HG03558 (cell line): ENCODE data around the gene SRGAP1.
A peak's percentile ranks its signal among the peaks of the same experiment; 100 is the strongest.

Experiments used
- ATAC-seq: cut with Tn5 transposase; IDR thresholded peaks from one replicate; pipeline ENCODE4 v1.9.1; 2021; ENCODE audit warnings: moderate number of reproducible peaks; ENCODE audit not compliant: unreplicated experiment; ENCODE audit errors: extremely low read depth

Gene SRGAP1

GRCh38 chr12:63844391-63845341 lies at the start of gene SRGAP1:
Gene SRGAP1, plus strand, starts transcription at chr12:63844700. Its CDS starts 117 bp downstream, at chr12:63844817.
- ATAC-seq = no peak

- no peak for ATAC-seq
These were observed 49.3 kb upstream of the SRGAP1 start for GRCh38 chr12:63795032-63795687.

GRCh38 chr12:63795944-63796343 lies 48.6 kb upstream of the SRGAP1 start:
- no peak for ATAC-seq

DNA sequence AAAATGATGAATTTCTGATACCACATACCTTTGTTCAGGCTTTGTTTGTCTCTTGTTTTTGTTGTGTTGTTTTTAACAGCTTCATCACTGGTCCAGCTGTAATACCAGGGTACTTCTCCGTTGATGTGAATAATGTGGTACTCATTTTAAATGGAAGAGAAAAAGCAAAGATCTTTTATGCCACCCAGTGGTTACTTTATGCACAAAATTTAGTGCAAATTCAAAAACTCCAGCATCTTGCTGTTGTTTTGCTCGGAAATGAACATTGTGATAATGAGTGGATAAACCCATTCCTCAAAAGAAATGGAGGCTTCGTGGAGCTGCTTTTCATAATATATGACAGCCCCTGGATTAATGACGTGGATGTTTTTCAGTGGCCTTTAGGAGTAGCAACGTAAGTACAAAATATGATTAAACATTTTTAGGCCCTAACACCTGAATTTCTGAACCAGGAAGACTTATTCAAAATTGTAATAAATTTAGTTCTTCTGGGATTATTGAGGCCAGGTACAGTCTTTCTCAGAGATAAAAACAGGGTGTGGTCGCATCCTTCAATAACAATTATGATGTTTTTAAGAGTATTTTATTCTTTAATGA lies 42.4 kb upstream of the SRGAP1 start:
- ATAC-seq = no peak

DNA sequence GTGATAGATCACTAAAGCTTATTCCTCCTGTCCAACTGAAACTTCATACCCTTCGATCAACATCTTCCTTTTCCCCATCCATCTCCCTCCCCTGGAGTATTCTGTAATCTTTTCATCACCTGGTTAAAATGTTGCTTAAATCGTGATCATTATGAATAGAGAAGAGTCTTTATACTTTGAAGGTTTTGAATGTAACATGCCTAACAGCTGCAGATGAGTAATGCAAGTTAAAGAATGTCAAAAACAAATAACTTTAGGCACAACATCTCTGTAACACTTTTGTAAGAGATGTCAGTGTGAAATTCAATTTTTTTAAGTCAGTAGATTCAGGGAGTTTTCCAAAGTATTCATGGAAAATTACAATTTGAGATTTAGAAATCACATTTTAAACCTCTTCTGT lies 39.8 kb upstream of the SRGAP1 start:
- ATAC-seq = no peak

DNA sequence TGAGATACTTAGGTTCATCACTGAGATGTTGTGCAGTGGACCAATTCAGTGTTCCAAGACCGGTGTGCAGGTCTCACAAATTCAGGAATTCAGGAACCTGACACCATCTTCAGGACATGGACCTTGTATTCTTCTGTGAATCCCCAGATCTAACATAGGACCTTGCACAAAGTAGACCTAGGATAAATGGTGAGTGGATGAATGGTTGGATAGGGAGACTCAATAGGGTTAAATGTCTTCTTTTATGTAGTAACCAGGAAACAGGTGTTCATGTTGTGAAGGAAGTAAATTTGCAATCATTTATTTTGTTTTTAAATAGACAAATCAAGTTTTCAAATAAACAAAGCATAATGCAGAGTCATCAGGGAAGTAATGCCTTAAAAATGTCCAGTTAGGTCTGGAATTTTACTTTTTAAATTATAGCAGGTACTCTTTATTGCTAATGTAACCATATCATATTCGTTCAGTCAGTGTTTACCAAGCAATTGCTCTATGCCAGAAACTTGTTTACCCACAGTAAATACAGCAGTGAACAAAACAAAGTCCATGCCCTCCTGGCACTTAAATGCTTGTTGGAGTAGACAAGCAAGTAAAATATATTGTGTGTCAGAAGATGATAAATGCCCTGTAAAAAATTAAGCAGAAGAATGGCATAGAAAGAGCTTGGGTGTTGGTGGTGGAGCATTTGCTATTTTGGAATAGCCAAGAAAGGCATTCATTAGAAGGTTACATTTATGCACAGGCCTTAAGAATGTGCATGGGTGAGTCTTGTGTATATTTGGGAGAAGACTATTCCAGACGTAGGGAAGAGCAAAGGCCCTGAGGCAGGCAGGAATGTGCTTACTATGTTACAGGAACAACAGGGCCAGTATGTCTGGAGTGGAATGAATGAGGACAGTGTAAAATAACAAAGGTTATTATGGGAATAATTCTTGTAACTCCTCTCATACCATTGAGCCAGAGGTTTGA lies 38.5 kb upstream of the SRGAP1 start:
- ATAC-seq = no peak

- no peak for ATAC-seq
These were observed 35.9 kb upstream of the SRGAP1 start for GRCh38 chr12:63808631-63809030.

GRCh38 chr12:63809566-63809965 lies 34.9 kb upstream of the SRGAP1 start:
- ATAC-seq = no peak

DNA sequence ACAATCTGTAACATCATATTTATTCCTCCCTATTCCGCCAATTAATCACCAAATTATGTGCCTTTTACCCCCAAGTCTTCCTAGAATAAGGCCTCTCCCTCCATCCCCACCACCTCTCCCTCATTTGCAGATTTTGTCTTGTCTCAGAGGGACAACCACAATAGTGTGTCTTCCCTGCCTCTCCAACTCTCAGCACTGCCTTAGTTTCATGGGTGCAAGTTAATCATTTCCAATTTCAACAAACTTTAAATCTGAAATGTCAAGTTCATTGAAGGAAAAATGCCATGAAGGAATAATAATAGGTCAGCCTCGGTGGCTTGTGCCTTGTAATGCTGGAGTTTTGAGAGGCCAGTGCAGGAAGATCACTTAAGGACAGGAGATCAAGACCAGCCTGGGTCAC lies 33.2 kb upstream of the SRGAP1 start:
- no peak for ATAC-seq

GRCh38 chr12:63811755-63812154 lies 32.7 kb upstream of the SRGAP1 start:
- no peak for ATAC-seq

DNA sequence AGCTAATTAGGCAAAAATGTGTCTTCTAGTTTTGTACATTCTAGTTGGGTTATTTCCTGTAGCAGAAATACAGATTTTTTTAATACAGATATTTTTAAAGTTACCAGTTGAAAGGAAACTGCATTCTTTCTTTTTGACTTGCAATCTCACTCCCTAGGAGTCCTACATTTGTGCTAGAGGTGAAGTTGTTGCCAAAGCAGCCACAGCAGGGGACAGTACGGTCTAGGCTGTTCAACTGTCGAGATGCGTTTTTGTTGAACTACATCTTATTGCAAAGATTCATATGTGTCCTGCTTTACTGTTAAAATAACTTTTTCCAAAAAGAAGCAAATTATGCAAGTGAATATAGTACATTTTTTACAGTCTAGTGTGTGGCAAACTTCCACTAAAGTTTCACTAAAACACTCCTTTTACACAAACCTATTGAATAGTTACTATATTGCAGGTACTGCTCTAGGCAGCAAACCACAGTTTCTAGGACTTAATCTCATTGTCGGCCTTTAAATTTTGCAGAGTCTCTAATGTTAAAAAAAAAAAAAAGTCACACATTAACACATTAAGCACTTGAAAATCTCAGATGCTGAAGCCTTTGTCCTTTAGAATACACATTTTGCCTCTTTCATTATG lies 30.2 kb upstream of the SRGAP1 start:
- ATAC-seq = no peak

DNA sequence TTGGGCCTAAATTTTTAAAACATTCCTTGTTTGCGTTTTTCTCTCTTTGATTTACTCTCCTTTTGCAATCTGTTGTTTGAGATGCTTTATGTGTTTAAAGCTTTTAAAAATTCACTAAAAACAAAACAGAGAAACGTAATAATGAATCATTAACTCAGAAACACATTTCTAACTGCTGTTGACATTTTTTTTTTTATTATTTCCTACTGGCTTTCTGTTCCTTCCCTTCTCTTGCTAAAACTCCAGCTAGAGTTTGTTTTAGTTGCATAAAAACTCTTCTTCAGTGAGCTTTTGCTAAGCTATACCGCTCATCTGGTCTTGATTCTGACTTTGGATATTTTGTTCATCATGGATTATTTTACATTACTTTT lies 29.0 kb upstream of the SRGAP1 start:
- no peak for ATAC-seq

DNA sequence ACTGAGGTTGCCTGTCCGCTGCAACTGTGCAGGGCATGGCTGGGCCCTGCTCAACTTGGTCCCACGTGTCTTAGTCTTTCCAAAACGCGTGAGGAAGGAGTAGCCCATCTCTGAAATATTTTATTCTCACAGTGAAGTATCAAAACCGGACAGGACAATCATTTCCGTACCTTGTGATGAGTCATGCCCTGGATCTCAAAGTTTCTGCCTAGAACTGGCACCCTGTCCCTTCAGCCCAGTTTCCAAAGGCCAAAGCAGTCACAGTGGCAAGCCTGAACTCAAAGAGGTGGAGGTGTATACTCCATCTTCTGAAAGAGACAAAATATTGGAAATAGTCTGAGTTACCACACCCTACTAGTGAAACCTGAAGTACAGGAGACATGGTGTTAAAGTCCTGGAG lies 28.5 kb upstream of the SRGAP1 start:
- peak; percentile 30 for ATAC-seq

DNA sequence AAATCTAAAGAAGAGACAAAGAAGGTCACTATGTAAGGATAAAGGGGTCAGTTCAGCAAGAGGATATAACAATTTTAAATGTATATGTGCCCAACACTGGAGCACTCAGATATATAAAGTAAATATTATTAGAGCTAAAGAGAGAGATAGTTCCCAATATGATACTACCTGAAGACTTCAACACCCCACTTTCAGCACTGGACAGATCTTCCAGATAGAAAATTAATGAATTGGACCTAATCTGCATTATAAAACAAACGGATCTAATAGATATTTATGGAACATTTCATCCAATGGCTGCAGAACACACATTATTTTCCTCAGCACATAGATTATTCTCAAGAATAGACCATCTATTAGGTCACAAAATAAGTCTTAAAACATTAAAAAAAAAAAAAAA lies 24.1 kb upstream of the SRGAP1 start:
- ATAC-seq = no peak

GRCh38 chr12:63821781-63822251 lies 22.7 kb upstream of the SRGAP1 start:
- no peak for ATAC-seq

DNA sequence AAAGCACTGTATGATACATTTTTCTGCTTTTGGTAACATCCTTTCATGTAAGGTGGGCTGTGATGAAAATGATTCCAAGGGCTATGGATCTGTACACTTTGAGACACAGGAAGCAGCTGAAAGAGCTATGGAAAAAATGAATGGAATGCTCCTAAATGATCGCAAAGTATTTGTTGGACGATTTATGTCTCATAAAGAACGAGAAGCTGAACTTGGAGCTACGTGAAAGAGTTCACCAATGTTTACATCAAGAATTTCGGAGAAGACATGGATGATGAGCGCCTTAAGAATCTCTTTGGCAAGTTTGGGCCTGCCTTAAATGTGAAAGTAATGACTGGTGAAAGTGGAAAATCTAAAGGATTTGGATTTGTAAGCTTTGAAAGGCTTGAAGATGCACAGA lies 22.1 kb upstream of the SRGAP1 start:
- no peak for ATAC-seq

GRCh38 chr12:63823040-63823439 lies 21.5 kb upstream of the SRGAP1 start:
- ATAC-seq = no peak

GRCh38 chr12:63826006-63826585 lies 18.4 kb upstream of the SRGAP1 start:
- ATAC-seq = no peak

DNA sequence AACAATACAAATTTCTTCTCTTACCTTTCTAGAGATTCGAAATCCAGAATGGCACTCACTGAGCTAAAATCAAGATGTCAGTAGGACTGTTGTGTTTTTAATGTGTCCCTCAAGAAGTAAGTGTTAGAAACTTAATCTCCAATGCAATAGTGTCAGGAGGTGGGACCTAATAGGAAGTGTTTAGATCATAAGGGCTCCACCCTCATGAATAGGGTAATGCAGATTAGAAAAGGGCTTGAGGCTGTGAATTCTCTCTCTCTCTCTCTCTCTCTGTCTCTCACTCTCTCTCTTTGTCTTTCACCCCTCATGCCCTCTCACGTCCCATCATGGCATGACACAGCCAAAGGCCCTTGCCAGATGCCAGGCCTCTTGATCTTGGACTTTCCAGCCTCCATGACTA lies 15.6 kb upstream of the SRGAP1 start:
- ATAC-seq = no peak
